ENCODE results near the gene SPAST.
A peak's percentile ranks its signal among the peaks of the same experiment; 100 is the strongest.

The SPAST gene

DNA sequence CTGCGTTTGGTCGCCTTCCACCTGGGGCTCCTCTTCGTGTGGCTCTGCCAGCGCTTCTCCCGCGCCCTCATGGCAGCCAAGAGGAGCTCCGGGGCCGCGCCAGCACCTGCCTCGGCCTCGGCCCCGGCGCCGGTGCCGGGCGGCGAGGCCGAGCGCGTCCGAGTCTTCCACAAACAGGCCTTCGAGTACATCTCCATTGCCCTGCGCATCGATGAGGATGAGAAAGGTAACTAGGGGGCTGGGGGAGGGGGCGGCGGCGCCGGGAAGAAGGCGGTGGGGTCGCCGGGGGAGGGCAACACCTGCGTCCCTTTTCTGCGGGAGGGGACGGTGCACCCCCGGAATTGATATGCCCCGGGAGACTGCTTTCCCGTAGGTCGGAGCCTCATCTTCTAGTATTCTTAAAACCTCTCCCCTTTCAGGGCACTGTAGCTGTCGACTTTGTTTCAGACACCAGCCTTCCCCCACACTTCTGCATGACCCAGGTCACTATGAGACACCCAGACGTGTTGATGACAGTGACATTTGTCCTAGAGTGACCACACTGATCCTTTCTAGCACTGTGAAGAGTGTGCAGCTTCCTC, 755 bp downstream of the SPAST start:
- no peak overlapping the region for H3K9ac ChIP-seq (ENCODE audit: low read length)
- peak overlapping the region; percentile 93 for H3K27ac ChIP-seq (ENCODE audit: low read depth, low read length)
- no peaks in the 10 kb centered on the region for H3K27me3 ChIP-seq (ENCODE audit: control insufficient read depth, insufficient read depth, low read length)
- peak overlapping the region; percentile 88 for H3K4me3 ChIP-seq (ENCODE audit: low read length)
- H3K4me1 ChIP-seq (ENCODE audit: control insufficient read depth, insufficient read depth, low read length) = peaks cover 6% of the 10 kb centered on the region
- H3K36me3 ChIP-seq (ENCODE audit: control insufficient read depth, insufficient read depth, low read length) = no peaks in the 10 kb centered on the region

DNA sequence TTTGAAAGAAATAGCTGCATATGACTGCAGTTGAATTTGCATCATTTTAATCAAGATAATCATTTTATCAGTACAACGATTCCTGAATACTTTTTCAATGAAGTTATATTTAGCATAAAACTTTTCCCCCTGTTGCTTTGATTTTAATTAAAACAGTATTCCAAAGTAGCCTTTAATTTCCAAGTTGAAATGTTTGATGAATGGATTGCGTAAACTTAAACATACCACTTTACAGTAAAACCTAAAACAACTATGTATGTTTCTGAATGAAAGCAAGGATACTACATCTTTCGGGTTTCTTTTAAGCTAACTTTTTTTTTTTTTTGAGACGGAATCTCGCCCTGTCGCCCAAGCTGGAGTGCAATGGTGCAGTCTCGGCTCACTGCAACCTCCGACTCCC, 1.4 kb downstream of the SPAST start:
- Histone ChIP-seq H3K27ac (ENCODE audit: low read depth, low read length) (peak overlapping the region; percentile 93), H3K4me3 (ENCODE audit: low read length) (peak overlapping the region; percentile 88), H3K9ac (ENCODE audit: low read length) (no peak overlapping the region), H3K4me1 (ENCODE audit: control insufficient read depth, insufficient read depth, low read length) (peaks cover 6% of the 10 kb centered on the region), H3K27me3 (ENCODE audit: control insufficient read depth, insufficient read depth, low read length) (no peaks in the 10 kb centered on the region), H3K36me3 (ENCODE audit: control insufficient read depth, insufficient read depth, low read length) (no peaks in the 10 kb centered on the region)

- Histone ChIP-seq H3K4me1 (ENCODE audit: control insufficient read depth, insufficient read depth, low read length) (peaks cover 5% of the 10 kb centered on the region), H3K4me3 (ENCODE audit: low read length) (no peak overlapping the region), H3K27me3 (ENCODE audit: control insufficient read depth, insufficient read depth, low read length) (no peaks in the 10 kb centered on the region), H3K27ac (ENCODE audit: low read depth, low read length) (no peak overlapping the region), H3K9ac (ENCODE audit: low read length) (no peak overlapping the region), H3K36me3 (ENCODE audit: control insufficient read depth, insufficient read depth, low read length) (no peaks in the 10 kb centered on the region)
These were observed 4.2 kb downstream of the SPAST start for GRCh38 chr2:32067549-32067948.

- Histone ChIP-seq H3K9ac (ENCODE audit: low read length) (no peak overlapping the region), H3K4me3 (ENCODE audit: low read length) (no peak overlapping the region), H3K27me3 (ENCODE audit: control insufficient read depth, insufficient read depth, low read length) (no peaks in the 10 kb centered on the region), H3K27ac (ENCODE audit: low read depth, low read length) (no peak overlapping the region), H3K4me1 (ENCODE audit: control insufficient read depth, insufficient read depth, low read length) (no peaks in the 10 kb centered on the region), H3K36me3 (ENCODE audit: control insufficient read depth, insufficient read depth, low read length) (no peaks in the 10 kb centered on the region)
These were observed 10.8 kb downstream of the SPAST start for GRCh38 chr2:32074134-32074506.

GRCh38 chr2:32095671-32096070, 32.3 kb downstream of the SPAST start:
- H3K4me1 ChIP-seq (ENCODE audit: control insufficient read depth, insufficient read depth, low read length) = no peaks in the 10 kb centered on the region
- no peak overlapping the region for H3K27ac ChIP-seq (ENCODE audit: low read depth, low read length)
- H3K27me3 ChIP-seq (ENCODE audit: control insufficient read depth, insufficient read depth, low read length) = no peaks in the 10 kb centered on the region
- no peak overlapping the region for H3K9ac ChIP-seq (ENCODE audit: low read length)
- no peaks in the 10 kb centered on the region for H3K36me3 ChIP-seq (ENCODE audit: control insufficient read depth, insufficient read depth, low read length)
- H3K4me3 ChIP-seq (ENCODE audit: low read length) = no peak overlapping the region

DNA sequence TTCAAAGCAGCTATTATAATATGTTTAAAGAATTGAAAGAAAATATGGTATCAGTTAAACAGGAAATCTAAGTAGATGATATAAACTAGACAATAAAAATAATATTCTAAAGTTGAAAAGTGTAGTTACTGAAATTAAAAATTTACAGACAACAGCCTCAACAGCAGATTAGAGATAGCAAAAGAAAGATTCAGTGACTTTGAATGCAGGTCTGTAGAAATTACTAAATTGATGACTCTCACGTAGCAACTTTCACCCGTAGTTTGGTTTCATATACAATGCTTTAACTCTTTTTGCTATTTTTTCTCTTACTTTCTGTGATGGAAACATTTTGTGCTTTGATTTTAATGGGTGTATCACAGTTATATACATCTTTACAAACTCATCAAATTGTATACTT, 44.8 kb downstream of the SPAST start:
- Histone ChIP-seq H3K27ac (ENCODE audit: low read depth, low read length) (no peak overlapping the region), H3K9ac (ENCODE audit: low read length) (no peak overlapping the region), H3K36me3 (ENCODE audit: control insufficient read depth, insufficient read depth, low read length) (peaks cover 7% of the 10 kb centered on the region), H3K4me1 (ENCODE audit: control insufficient read depth, insufficient read depth, low read length) (no peaks in the 10 kb centered on the region), H3K4me3 (ENCODE audit: low read length) (no peak overlapping the region), H3K27me3 (ENCODE audit: control insufficient read depth, insufficient read depth, low read length) (no peaks in the 10 kb centered on the region)

DNA sequence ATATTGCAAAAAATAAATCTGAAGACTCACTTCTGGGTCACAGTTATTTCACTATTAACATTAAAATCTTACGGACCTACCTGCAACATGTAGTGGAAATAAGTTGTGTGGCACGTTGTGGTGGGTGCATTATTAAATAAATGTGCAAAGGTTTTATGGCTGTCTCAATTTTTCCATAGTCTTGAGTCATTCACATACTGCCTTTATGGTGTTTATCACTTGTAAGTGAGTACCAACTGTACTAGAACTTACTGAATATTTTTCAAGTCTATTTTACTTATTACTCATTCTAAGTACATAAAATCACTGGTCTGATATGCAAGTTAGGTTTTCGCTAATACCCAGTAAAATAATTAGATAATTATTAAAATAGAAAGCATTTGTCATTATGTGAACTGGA, 54.7 kb downstream of the SPAST start:
- no peak overlapping the region for H3K27ac ChIP-seq (ENCODE audit: low read depth, low read length)

GRCh38 chr2:32119161-32119560, 55.8 kb downstream of the SPAST start:
- H3K4me3 ChIP-seq (ENCODE audit: low read length) = no peak overlapping the region
- H3K27ac ChIP-seq (ENCODE audit: low read depth, low read length) = no peak overlapping the region
- H3K36me3 ChIP-seq (ENCODE audit: control insufficient read depth, insufficient read depth, low read length) = no peaks in the 10 kb centered on the region
- H3K4me1 ChIP-seq (ENCODE audit: control insufficient read depth, insufficient read depth, low read length) = no peaks in the 10 kb centered on the region
- no peak overlapping the region for H3K9ac ChIP-seq (ENCODE audit: low read length)
- H3K27me3 ChIP-seq (ENCODE audit: control insufficient read depth, insufficient read depth, low read length) = no peaks in the 10 kb centered on the region

More for the DNA sequence above, 54.7 kb downstream of the SPAST start:
- Histone ChIP-seq H3K27me3 (ENCODE audit: control insufficient read depth, insufficient read depth, low read length) (no peaks in the 10 kb centered on the region), H3K36me3 (ENCODE audit: control insufficient read depth, insufficient read depth, low read length) (no peaks in the 10 kb centered on the region), H3K4me3 (ENCODE audit: low read length) (no peak overlapping the region), H3K9ac (ENCODE audit: low read length) (no peak overlapping the region), H3K4me1 (ENCODE audit: control insufficient read depth, insufficient read depth, low read length) (no peaks in the 10 kb centered on the region)

- no peaks in the 10 kb centered on the region for H3K4me1 ChIP-seq (ENCODE audit: control insufficient read depth, insufficient read depth, low read length)
- no peak overlapping the region for H3K4me3 ChIP-seq (ENCODE audit: low read length)
- no peaks in the 10 kb centered on the region for H3K27me3 ChIP-seq (ENCODE audit: control insufficient read depth, insufficient read depth, low read length)
- H3K27ac ChIP-seq (ENCODE audit: low read depth, low read length) = no peak overlapping the region
- no peaks in the 10 kb centered on the region for H3K36me3 ChIP-seq (ENCODE audit: control insufficient read depth, insufficient read depth, low read length)
- H3K9ac ChIP-seq (ENCODE audit: low read length) = no peak overlapping the region
These were observed 61.3 kb downstream of the SPAST start for GRCh38 chr2:32124660-32125059.

DNA sequence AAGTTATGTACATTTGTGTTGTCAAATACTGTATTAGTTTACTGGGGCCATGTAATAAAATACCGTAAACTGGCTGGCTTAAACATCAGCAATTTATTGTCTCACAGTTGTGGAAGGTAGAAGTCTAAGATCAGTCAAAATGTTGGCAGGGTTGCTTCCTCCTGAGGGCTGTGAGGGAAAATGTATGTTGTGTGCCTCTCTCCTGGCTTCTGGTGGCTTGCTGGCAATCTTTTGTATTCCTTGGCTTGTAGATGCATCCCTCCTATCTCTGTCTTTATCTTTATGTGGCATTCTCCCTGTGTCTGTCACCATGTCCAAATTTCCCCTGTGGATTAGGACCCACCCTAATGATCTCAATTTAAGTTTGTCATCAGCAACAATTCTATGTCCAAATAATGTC, 65.3 kb downstream of the SPAST start:
- Histone ChIP-seq H3K27me3 (ENCODE audit: control insufficient read depth, insufficient read depth, low read length) (no peaks in the 10 kb centered on the region), H3K4me3 (ENCODE audit: low read length) (no peak overlapping the region), H3K27ac (ENCODE audit: low read depth, low read length) (no peak overlapping the region), H3K9ac (ENCODE audit: low read length) (no peak overlapping the region), H3K36me3 (ENCODE audit: control insufficient read depth, insufficient read depth, low read length) (peaks cover 9% of the 10 kb centered on the region), H3K4me1 (ENCODE audit: control insufficient read depth, insufficient read depth, low read length) (no peaks in the 10 kb centered on the region)

GRCh38 chr2:32129086-32129485, 65.7 kb downstream of the SPAST start:
- no peaks in the 10 kb centered on the region for H3K4me1 ChIP-seq (ENCODE audit: control insufficient read depth, insufficient read depth, low read length)
- H3K27me3 ChIP-seq (ENCODE audit: control insufficient read depth, insufficient read depth, low read length) = no peaks in the 10 kb centered on the region
- no peak overlapping the region for H3K9ac ChIP-seq (ENCODE audit: low read length)
- H3K27ac ChIP-seq (ENCODE audit: low read depth, low read length) = no peak overlapping the region
- H3K4me3 ChIP-seq (ENCODE audit: low read length) = no peak overlapping the region
- peaks cover 9% of the 10 kb centered on the region for H3K36me3 ChIP-seq (ENCODE audit: control insufficient read depth, insufficient read depth, low read length)

DNA sequence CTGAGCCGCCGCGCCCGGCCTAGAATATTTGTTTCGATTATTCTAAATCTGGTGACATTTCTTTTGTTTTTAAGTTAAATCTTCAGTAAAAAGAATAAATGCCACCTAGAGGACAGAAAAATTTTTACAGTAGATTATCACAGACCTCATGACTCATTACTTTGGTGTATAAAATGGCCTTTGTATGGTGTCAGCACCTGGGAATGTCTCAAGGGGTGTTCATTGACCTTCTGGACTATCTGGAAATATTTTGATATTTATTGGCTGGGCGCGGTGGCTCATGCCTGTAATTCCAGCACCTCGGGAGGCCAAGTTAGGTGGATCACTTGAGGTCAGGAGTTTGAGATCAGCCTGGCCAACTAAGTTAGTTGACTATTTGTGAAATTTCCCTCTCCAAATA, 72.1 kb downstream of the SPAST start:
- Histone ChIP-seq H3K4me3 (ENCODE audit: low read length) (no peak overlapping the region), H3K9ac (ENCODE audit: low read length) (no peak overlapping the region), H3K27me3 (ENCODE audit: control insufficient read depth, insufficient read depth, low read length) (no peaks in the 10 kb centered on the region), H3K36me3 (ENCODE audit: control insufficient read depth, insufficient read depth, low read length) (peaks cover 9% of the 10 kb centered on the region), H3K4me1 (ENCODE audit: control insufficient read depth, insufficient read depth, low read length) (no peaks in the 10 kb centered on the region), H3K27ac (ENCODE audit: low read depth, low read length) (no peak overlapping the region)

- Histone ChIP-seq H3K9ac (ENCODE audit: low read length) (no peak overlapping the region), H3K4me1 (ENCODE audit: control insufficient read depth, insufficient read depth, low read length) (no peaks in the 10 kb centered on the region), H3K27ac (ENCODE audit: low read depth, low read length) (no peak overlapping the region), H3K4me3 (ENCODE audit: low read length) (no peak overlapping the region), H3K36me3 (ENCODE audit: control insufficient read depth, insufficient read depth, low read length) (peaks cover 5% of the 10 kb centered on the region), H3K27me3 (ENCODE audit: control insufficient read depth, insufficient read depth, low read length) (no peaks in the 10 kb centered on the region)
These were observed 72.7 kb downstream of the SPAST start for GRCh38 chr2:32136097-32136496.
